Adrenal gland (tissue), 12 donors: Measurements from ENCODE around the gene PACS2. TPM values are rescaled to one million over a fixed set of nuclear protein-coding genes. Genes with fewer than 3 reads are reported as not detected.

Experiments used
- DNase-seq, 7 donors: peaks; one replicate each; pipeline ENCODE4 v3.0.0-alpha.2; 2019 to 2020
- H3K27ac ChIP-seq, 5 donors: fragments of 200-600 bp; sonication (generic) in 4 of 5; 1 replicate in 3 of 5; 2 replicates in 2 of 5; pipeline versions ENCODE4 v1.5.1 to v1.8.0; 2016 to 2020; ENCODE audit warnings: mild to moderate bottlenecking in 1 of 5
- H3K27me3 ChIP-seq: fragments of 200-600 bp; 2 replicates; pipeline ENCODE4 v1.8.0; 2021
- H3K36me3 ChIP-seq, 2 donors: fragments of 200-600 bp; replicated peaks in 1 of 2; 1 replicate in 1 of 2; 2 replicates in 1 of 2; pipeline versions ENCODE4 v1.5.1 to v1.8.0; 2018 to 2022
- H3K4me1 ChIP-seq, 2 donors: fragments of 200-600 bp; replicated peaks in 1 of 2; 1 replicate in 1 of 2; 2 replicates in 1 of 2; pipeline versions ENCODE4 v1.5.1 to v1.8.0; 2018 to 2021
- H3K4me3 ChIP-seq, 4 donors: fragments of 200-600 bp; sonication (generic) in 3 of 4; one replicate each; pipeline ENCODE4 v1.5.1; 2016 to 2018
- H3K9me3 ChIP-seq, 3 donors: fragments of 200-600 bp; sonication (generic) in 1 of 3; replicated peaks in 1 of 3; 1 replicate in 2 of 3; 2 replicates in 1 of 3; pipeline versions ENCODE4 v1.5.1 to v1.8.0; 2016 to 2021
- POLR2A ChIP-seq, 2 donors: fragments of 450-650 bp; IDR thresholded peaks; one replicate each; pipeline ENCODE4 v1.6.1; 2017; ENCODE audit warnings: antibody characterized with exemption in 2 of 2, mild to moderate bottlenecking in 2 of 2, moderate library complexity in 1 of 2
- WGBS, 4 donors: extraction: QIAGEN DNeasy Blood & Tissue Kit in 2 of 4; methylation state at CpG; one replicate each; pipeline versions ENCODE4 v1.1.5 to v1.1.7; 2013 to 2017; 5-methylcytosine and 5-hydroxymethylcytosine counted together
- intact Hi-C, 2 donors: fragments of 100-400 bp; cut with DNase I; formaldehyde crosslinking; loops; one replicate each; pipeline versions ENCODE4 v1.14.1 to v1.15.0; 2022 to 2023
- polyA plus RNA-seq, 3 donors: library from polyadenylated mRNA; stranded (reverse); fragments of 200-250 nt in 2 of 3; fragments of 350-450 nt in 1 of 3; fragmentation: Illumina TruSeq in 1 of 3; extraction: RNeasy Lipid Tissue Mini Kit (QIAGEN cat#74804) in 1 of 3; gene quantifications; one replicate each; pipeline ENCODE4 v1.2.3, GENCODE V29; 2013 to 2014
- total RNA-seq, 9 donors: library from RNA; depleted of rRNA in 4 of 9; stranded (reverse); fragments of >200 nt in 4 of 9; fragments of 120-200 nt in 1 of 9; fragmentation: NEBNext Ultra II Directional in 1 of 9; extraction: Animal tissue kit (Norgen Biotek cat#: 25700) in 1 of 9; gene quantifications; one replicate each; pipeline versions ENCODE4 v1.1.0 to v1.2.4, GENCODE V29; 2013 to 2023
- TF ChIP-seq, protein P1 (sequence below), 6 experiments: fragments of 450-650 bp in 4 of 6; fragments of 200-600 bp in 2 of 6; sonication (generic) in 1 of 6; IDR thresholded peaks; 1 replicate in 5 of 6; 2 replicates in 1 of 6; pipeline versions ENCODE4 v1.5.1 to v1.8.0; 2016 to 2021; ENCODE audit warnings: antibody characterized with exemption in 6 of 6, mild to moderate bottlenecking in 2 of 6, moderate library complexity in 1 of 6
- donor health status: healthy with polysubstance abuse.
- donor health status: Bipolar disorder and iron deficiency.
- donor health status: DM: yes; HTN: yes; CAD: no.
- donor health status: DM: no; HTN: no; CAD: no.
- donor health status: DM: no; HTN: no; CAD: no.
- donor health status: DM: yes; HTN: yes; CAD: no.

PACS2 gene
- total and polyA plus RNA-seq, 12 donors, result 19.5 to 221 (median 81.1) TPM

GRCh38 chr14:105315211-105315721, 718 bp downstream of the PACS2 start:
- no peaks in the 10 kb centered on the region for H3K9me3 ChIP-seq
- intact Hi-C loops, result loop anchor here in 1 of 2 donors (5.0 kb wide), 1 partner anchor 37 kb away; no protein-coding TSS in a partner anchor
- no peak for TF ChIP-seq POLR2A (IDR thresholded peaks at IDR 0.05)
- TF ChIP-seq, protein P1, sequence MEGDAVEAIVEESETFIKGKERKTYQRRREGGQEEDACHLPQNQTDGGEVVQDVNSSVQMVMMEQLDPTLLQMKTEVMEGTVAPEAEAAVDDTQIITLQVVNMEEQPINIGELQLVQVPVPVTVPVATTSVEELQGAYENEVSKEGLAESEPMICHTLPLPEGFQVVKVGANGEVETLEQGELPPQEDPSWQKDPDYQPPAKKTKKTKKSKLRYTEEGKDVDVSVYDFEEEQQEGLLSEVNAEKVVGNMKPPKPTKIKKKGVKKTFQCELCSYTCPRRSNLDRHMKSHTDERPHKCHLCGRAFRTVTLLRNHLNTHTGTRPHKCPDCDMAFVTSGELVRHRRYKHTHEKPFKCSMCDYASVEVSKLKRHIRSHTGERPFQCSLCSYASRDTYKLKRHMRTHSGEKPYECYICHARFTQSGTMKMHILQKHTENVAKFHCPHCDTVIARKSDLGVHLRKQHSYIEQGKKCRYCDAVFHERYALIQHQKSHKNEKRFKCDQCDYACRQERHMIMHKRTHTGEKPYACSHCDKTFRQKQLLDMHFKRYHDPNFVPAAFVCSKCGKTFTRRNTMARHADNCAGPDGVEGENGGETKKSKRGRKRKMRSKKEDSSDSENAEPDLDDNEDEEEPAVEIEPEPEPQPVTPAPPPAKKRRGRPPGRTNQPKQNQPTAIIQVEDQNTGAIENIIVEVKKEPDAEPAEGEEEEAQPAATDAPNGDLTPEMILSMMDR (IDR thresholded peaks at IDR 0.05), result no peak

DNA sequence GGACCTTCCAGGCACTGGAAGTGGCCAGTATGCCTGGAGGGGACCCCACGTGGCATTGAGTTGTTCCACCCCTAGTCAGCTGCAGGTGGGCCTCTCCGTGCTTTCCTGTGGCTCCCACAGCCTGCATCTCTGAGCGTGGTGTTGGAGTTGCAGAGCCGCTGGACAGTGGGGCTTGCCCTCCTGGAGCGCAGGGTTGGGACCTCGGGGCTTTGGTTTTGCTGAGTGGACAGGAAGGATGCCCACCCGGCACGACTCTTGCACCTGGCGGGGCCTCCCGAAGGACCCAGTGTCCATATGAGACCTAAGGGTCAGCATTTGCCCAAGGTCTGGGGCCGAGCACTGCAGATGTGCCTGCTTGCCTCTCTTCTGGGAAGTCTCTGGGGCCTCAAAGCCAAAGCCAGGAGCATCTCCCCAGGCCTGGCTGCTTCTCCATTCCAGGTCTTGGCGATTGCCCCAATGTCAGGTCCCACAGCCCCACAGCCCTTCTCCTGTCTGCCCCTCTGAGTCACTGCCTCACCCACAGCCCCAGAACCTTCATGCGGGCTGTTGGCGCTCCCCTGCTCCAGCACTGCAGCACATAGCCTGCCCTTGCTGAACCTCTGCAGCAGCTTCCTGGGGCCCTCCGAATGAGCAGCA, 1.5 kb downstream of the PACS2 start:
- H3K36me3 ChIP-seq, result no peaks in the 10 kb centered on the region
- peak overlapping the region in 2 of 5 donors; percentile 52 to 84 for H3K27ac ChIP-seq
- H3K4me3 ChIP-seq, result peak overlapping the region in 1 of 4 donors; percentile 97
- peaks cover 27 to 38% of the 10 kb centered on the region in 2 donors for H3K4me1 ChIP-seq
- no peaks in the 10 kb centered on the region for H3K9me3 ChIP-seq
- intact Hi-C loops, result loop anchor here in 1 of 2 donors (5.0 kb wide), 1 partner anchor 36 kb away; no protein-coding TSS in a partner anchor
- TF ChIP-seq POLR2A (IDR thresholded peaks at IDR 0.05), result no peak
- TF ChIP-seq, protein P1 (IDR thresholded peaks at IDR 0.05), result no peak
- DNase-seq, result no peak
- no peaks in the 10 kb centered on the region for H3K27me3 ChIP-seq
- 62 to 72% (median 65%) methylated on average over 7 to 15 of the region's 15 CpGs for WGBS, 4 donors

More at GRCh38 chr14:105315211-105315721, 718 bp downstream of the PACS2 start:
- Histone ChIP-seq H3K4me3 (peak overlapping the region in 3 of 4 donors; percentile 11 to 97 (median 65)), H3K4me1 (peaks cover 27 to 38% of the 10 kb centered on the region in 2 donors), H3K27ac (peak overlapping the region in 2 of 5 donors; percentile 52 to 84), H3K36me3 (no peaks in the 10 kb centered on the region), H3K27me3 (no peaks in the 10 kb centered on the region)
- peak in 5 of 7 donors; percentile 30 to 72 (median 53) for DNase-seq
- 1 to 3% (median 1%) methylated on average over 13 to 54 of the region's 54 CpGs for WGBS, 4 donors

DNA sequence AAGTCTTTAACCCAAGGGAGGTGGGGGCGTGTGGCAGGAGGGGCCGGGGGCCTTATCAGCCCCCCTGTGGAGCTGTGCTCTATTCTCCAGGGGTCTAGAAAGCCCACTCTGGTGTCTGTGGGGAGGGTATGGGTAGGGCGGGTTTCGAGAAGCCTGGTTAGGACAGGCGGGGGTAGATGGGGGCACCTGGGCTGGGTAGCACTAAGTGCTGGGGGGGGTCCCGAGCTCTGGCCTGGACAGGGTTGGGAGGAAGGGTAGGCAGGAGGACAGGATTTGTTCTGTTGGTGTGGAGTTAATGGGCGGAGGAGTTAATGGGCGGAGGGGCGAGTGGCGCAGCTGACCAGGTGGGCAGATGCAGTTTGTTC, 2.0 kb downstream of the PACS2 start:
- no peak for DNase-seq
- Histone ChIP-seq H3K27me3 (no peaks in the 10 kb centered on the region), H3K4me1 (peaks cover 27 to 38% of the 10 kb centered on the region in 2 donors), H3K36me3 (no peaks in the 10 kb centered on the region), H3K27ac (peak overlapping the region in 4 of 5 donors; percentile 26 to 76 (median 44)), H3K9me3 (no peaks in the 10 kb centered on the region), H3K4me3 (no peak overlapping the region)
- 86 to 95% (median 88%) methylated on average over 8 to 10 of the region's 10 CpGs for WGBS, 4 donors
- intact Hi-C loops, result loop anchor here in 1 of 2 donors (5.0 kb wide), 1 partner anchor 36 kb away; no protein-coding TSS in a partner anchor
- no peak for TF ChIP-seq POLR2A (IDR thresholded peaks at IDR 0.05)
- TF ChIP-seq, protein P1 (IDR thresholded peaks at IDR 0.05), result no peak

- peak in 6 of 7 donors; percentile 54 to 78 (median 66) for DNase-seq
- peaks cover 27 to 38% of the 10 kb centered on the region in 2 donors for H3K4me1 ChIP-seq
- WGBS, 4 donors, result 30 to 44% (median 39%) methylated on average over 18 of the region's 18 CpGs
- TF ChIP-seq, protein P1 (IDR thresholded peaks at IDR 0.05), result no peak
- no peak for TF ChIP-seq POLR2A (IDR thresholded peaks at IDR 0.05)
- no peaks in the 10 kb centered on the region for H3K36me3 ChIP-seq
- H3K9me3 ChIP-seq, result no peaks in the 10 kb centered on the region
- H3K27me3 ChIP-seq, result no peaks in the 10 kb centered on the region
- intact Hi-C loops, result loop anchor here in 1 of 2 donors (5.0 kb wide), 1 partner anchor 35 kb away; no protein-coding TSS in a partner anchor
- peak overlapping the region in 1 of 4 donors; percentile 31 for H3K4me3 ChIP-seq
- H3K27ac ChIP-seq, result peak overlapping the region in 4 of 5 donors; percentile 43 to 76 (median 56)
Observed at GRCh38 chr14:105316968-105317510, 2.5 kb downstream of the PACS2 start.
